Measurements from ENCODE around the gene INPP4B. TPM values are rescaled to one million over a fixed set of nuclear protein-coding genes. Genes with fewer than 3 reads are reported as not detected.

The INPP4B gene
- total RNA-seq, 3 donors from 2014 or later: 15.8 to 113 (median 93.4) TPM

DNA sequence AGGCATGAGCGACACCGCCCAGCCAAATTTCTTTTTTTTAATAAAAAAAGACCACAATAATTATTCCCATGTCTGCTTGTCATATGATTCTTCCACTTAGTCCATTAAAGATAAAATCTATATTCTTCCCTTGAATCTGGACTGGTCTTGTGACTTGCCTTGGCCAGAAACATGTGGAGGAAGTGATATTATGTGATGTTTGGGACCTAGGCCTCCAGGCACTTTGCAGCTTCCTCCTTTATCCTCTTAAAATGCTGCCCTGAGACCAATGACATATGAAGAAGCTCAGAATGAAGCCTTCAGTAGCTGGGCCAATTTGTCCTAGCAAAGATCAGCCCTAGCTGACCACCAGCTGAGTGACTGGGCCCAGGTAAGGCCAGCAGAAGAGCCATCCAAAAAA is 250.0 kb downstream of the INPP4B start:
- TF ChIP-seq POLR2A (IDR thresholded peaks at IDR 0.05) (no peak), POLR2AphosphoS5 (IDR thresholded peaks at IDR 0.05) (no peak)
- TF ChIP-seq, protein P1, sequence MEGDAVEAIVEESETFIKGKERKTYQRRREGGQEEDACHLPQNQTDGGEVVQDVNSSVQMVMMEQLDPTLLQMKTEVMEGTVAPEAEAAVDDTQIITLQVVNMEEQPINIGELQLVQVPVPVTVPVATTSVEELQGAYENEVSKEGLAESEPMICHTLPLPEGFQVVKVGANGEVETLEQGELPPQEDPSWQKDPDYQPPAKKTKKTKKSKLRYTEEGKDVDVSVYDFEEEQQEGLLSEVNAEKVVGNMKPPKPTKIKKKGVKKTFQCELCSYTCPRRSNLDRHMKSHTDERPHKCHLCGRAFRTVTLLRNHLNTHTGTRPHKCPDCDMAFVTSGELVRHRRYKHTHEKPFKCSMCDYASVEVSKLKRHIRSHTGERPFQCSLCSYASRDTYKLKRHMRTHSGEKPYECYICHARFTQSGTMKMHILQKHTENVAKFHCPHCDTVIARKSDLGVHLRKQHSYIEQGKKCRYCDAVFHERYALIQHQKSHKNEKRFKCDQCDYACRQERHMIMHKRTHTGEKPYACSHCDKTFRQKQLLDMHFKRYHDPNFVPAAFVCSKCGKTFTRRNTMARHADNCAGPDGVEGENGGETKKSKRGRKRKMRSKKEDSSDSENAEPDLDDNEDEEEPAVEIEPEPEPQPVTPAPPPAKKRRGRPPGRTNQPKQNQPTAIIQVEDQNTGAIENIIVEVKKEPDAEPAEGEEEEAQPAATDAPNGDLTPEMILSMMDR (IDR thresholded peaks at IDR 0.05): no peak
- intact Hi-C loops (cut with DNase I; ENCODE audit: low total_unique reads): no loop called here
- no peak overlapping the region for H3K4me3 ChIP-seq
- no peak overlapping the region for H3K27ac ChIP-seq
- no peaks in the 10 kb centered on the region for H3K9me3 ChIP-seq
- no peaks in the 10 kb centered on the region for H3K4me1 ChIP-seq
- H3K27me3 ChIP-seq: no peaks in the 10 kb centered on the region
- H3K36me3 ChIP-seq: no peaks in the 10 kb centered on the region
- no peak for DNase-seq (ENCODE audit: low spot score in 2 of 2)

DNA sequence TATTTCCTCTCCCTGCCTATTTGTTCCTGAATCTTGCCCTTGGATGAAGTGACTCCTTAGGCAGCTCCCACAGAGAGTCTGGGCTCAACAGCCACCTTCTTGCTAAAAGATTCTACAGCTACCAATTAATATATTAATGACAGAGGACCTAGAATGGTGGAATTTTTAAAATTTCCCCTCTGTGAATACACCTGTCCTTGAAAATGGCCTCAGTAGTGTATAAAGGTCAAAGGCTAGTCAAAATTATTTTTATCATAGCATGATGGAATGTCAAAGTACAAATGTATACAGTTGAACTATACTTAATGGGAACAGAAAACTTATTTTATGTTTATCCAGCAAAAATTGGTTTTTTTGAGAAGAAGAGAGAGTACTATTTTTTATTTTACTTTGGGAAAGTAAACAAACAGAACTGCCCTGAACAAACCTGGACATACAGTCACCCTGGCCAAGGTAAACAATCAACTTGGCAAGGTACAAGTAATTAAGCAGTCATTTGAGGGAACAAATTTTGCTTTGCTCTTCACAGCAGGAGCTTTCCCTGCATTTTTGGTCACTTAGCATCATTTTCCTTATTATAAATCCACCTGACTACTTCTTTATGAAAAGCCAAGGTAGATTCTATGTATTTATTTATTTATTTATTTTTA is 250.8 kb downstream of the INPP4B start:
- H3K4me3 ChIP-seq: no peak overlapping the region
- H3K4me1 ChIP-seq: no peaks in the 10 kb centered on the region
- TF ChIP-seq, protein P1 (IDR thresholded peaks at IDR 0.05): no peak
- no peaks in the 10 kb centered on the region for H3K27me3 ChIP-seq
- H3K9me3 ChIP-seq: no peaks in the 10 kb centered on the region
- intact Hi-C loops (cut with DNase I; ENCODE audit: low total_unique reads): no loop called here
- DNase-seq (ENCODE audit: low spot score in 2 of 2): no peak
- no peak overlapping the region for H3K27ac ChIP-seq
- no peaks in the 10 kb centered on the region for H3K36me3 ChIP-seq

DNA sequence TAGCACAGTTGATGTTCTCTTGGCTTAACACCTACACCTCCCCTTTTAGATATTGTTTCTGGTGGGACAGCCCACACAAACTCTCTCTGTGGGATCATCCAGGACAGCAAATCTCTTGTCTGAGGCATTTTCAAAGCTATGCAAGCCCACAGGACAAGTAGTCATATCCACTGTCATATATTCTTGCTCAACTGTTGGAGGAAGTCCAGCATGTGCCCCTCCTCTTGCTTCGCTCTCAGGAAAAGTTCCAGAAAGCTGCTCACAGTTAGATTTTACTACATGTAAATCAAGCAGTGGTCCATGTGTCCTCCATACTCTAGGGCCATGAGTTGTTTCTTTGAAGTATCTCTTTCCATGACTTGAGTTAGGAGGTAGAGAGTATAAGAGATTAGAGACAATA is 260.7 kb downstream of the INPP4B start:
- Histone ChIP-seq H3K9me3 (no peaks in the 10 kb centered on the region), H3K36me3 (no peaks in the 10 kb centered on the region), H3K27ac (no peak overlapping the region), H3K4me3 (no peak overlapping the region), H3K4me1 (no peaks in the 10 kb centered on the region), H3K27me3 (no peaks in the 10 kb centered on the region)
- intact Hi-C loops (cut with DNase I; ENCODE audit: low total_unique reads): no loop called here
- TF ChIP-seq, protein P1 (IDR thresholded peaks at IDR 0.05): no peak
- no peak for TF ChIP-seq POLR2AphosphoS5 (IDR thresholded peaks at IDR 0.05)
- no peak for TF ChIP-seq POLR2A (IDR thresholded peaks at IDR 0.05)
- DNase-seq (ENCODE audit: low spot score in 2 of 2): no peak

DNA sequence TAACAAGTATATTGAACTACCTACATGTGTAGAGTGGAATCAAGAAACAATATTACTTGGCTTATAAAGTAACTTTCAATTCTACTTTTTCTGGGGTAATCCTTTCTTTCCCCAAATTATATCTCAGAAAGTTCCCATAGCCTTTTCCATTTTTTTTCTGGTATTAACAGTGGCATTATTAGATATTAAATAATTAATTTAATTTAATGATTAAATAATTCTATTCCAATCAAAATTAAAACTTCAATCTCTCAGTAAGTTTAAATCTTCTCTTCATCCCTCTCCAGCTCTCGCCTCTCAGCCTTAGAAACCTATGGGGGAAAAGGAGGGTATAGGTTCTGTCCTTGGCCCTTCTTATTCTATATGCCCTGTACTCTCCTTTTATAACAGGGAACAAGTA is 262.4 kb downstream of the INPP4B start:
- Histone ChIP-seq H3K27me3 (no peaks in the 10 kb centered on the region), H3K4me3 (no peak overlapping the region), H3K9me3 (no peaks in the 10 kb centered on the region), H3K36me3 (no peaks in the 10 kb centered on the region), H3K4me1 (no peaks in the 10 kb centered on the region), H3K27ac (no peak overlapping the region)
- no peak for TF ChIP-seq POLR2AphosphoS5 (IDR thresholded peaks at IDR 0.05)
- no peak for TF ChIP-seq POLR2A (IDR thresholded peaks at IDR 0.05)
- TF ChIP-seq, protein P1 (IDR thresholded peaks at IDR 0.05): no peak
- DNase-seq (ENCODE audit: low spot score in 2 of 2): no peak
- intact Hi-C loops (cut with DNase I; ENCODE audit: low total_unique reads): no loop called here

DNA sequence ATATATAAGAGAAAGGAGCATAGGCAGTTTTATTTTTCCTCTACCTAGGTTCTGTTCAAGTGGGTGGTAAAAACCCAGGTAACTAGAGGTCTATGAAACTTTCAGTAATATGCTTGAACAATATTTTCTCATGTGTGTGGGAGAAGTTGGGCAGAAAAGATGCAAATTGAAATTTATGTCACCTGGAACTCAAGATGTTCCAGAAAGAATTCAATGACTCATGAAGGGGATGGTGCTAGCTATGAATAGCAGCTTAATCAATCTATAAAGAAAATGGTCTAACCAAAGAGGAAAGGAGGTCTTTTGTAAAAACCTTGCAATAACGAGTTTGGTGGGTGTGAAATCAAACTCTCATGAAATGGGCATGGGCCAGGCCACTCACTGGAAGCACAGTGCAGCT is 263.8 kb downstream of the INPP4B start:
- Histone ChIP-seq H3K27me3 (no peaks in the 10 kb centered on the region), H3K27ac (no peak overlapping the region), H3K4me1 (no peaks in the 10 kb centered on the region), H3K9me3 (no peaks in the 10 kb centered on the region), H3K4me3 (no peak overlapping the region), H3K36me3 (no peaks in the 10 kb centered on the region)
- intact Hi-C loops (cut with DNase I; ENCODE audit: low total_unique reads): no loop called here
- TF ChIP-seq POLR2AphosphoS5 (IDR thresholded peaks at IDR 0.05) (no peak), POLR2A (IDR thresholded peaks at IDR 0.05) (no peak)
- TF ChIP-seq, protein P1 (IDR thresholded peaks at IDR 0.05): no peak
- no peak for DNase-seq (ENCODE audit: low spot score in 2 of 2)

All from breast epithelium (tissue), 4 donors.